ENCODE measurements around the gene MAP4K3. TPM values are rescaled to one million over a fixed set of nuclear protein-coding genes. Genes with fewer than 3 reads are reported as not detected.

MAP4K3 gene
- total and polyA plus RNA-seq, 2 of the 4 experiments (the other 2 are of a cell fraction), result 13.2 to 32.6 TPM

- dilution Hi-C loops (cut with HindIII; ENCODE audit: low sequenced_read_pairs, unreplicated experiment), result no loop called here
- H3K4ac ChIP-seq (ENCODE audit: low read depth, low read length), result no peak overlapping the region; the same call in 1 of the 2 replicates
- peaks cover 22% of the 10 kb centered on the region for H3K4me1 ChIP-seq (ENCODE audit: control insufficient read depth, insufficient read depth, low read length)
- no peak overlapping the region for H3K9ac ChIP-seq (ENCODE audit: low read depth, low read length)
- H3K4me2 ChIP-seq (ENCODE audit: low read depth, low read length), result peak overlapping the region; percentile 95
- no peak overlapping the region for H2AK9ac ChIP-seq (replicated peaks; ENCODE audit: low read depth, low read length, poor library complexity)
- H2AK5ac ChIP-seq (ENCODE audit: low read depth, low read length), result 0 out of 2 replicates have a peak overlapping the region, but pooled peaks have one; percentile 23
- ChIA-PET POLR2A (ENCODE audit: unreplicated experiment) (no interaction called here), CTCF (interaction anchor here (0.9 kb wide), 1 partner anchor 57 kb away, joined by 3 read pairs; no protein-coding TSS in a partner anchor)
- no peak overlapping the region for H3K56ac ChIP-seq (ENCODE audit: extremely low read depth, insufficient read depth, low read length)
- no CpG with 5 or more reads among the region's 1 CpG for WGBS, 2 experiments (ENCODE audit: extremely low coverage in 2 of 2, insufficient read length in 1 of 2)
- no peak overlapping the region for H2AFZ ChIP-seq (replicated peaks; ENCODE audit: low read length, poor library complexity)
- H4K5ac ChIP-seq (ENCODE audit: low read depth, low read length), result no peak overlapping the region; the same call in 1 of the 2 replicates
- no peak overlapping the region for H3K27ac ChIP-seq (ENCODE audit: insufficient read depth, low read length)
- peak overlapping the region; percentile 41; the same call in 1 of the 2 replicates for H3K14ac ChIP-seq (replicated peaks; ENCODE audit: low read depth, low read length)
- no TSS peak for BruUV-seq (replicated peaks)
- no peaks in the 10 kb centered on the region for H3K36me3 ChIP-seq (ENCODE audit: control insufficient read depth, insufficient read depth, low read length)
- H3K23ac ChIP-seq (ENCODE audit: low read depth, low read length), result peak overlapping the region; percentile 46
- ATAC-seq (ENCODE audit: low read depth) (no peak), DNase-seq (peak; percentile 18)
- H3K18ac ChIP-seq (ENCODE audit: low read depth, low read length), result no peak overlapping the region
- H3K79me1 ChIP-seq (ENCODE audit: low read depth in 1 of 2, low read length in 2 of 2), result peaks cover 10 to 63% of the 10 kb centered on the region in 2 experiments
- H3K9me3 ChIP-seq (ENCODE audit: control insufficient read depth, insufficient read depth, low read length), result no peaks in the 10 kb centered on the region
- H4K8ac ChIP-seq (ENCODE audit: low read depth in 2 of 2, low read length in 2 of 2), result no peak overlapping the region
- H2BK15ac ChIP-seq (ENCODE audit: low read depth, low read length), result no peak overlapping the region
- intact Hi-C loops (cut with micrococcal nuclease), result loop anchor here (5.0 to 10.0 kb wide), 2 partner anchors 37 to 130 kb away; no protein-coding TSS in a partner anchor
- in situ Hi-C loops (cut with MboI; ENCODE audit: low sequenced_read_pairs), result no loop called here
- H3K27me3 ChIP-seq (ENCODE audit: control insufficient read depth, insufficient read depth, low read length), result no peaks in the 10 kb centered on the region
- H2BK20ac ChIP-seq (ENCODE audit: low read depth, low read length), result no peak overlapping the region
- TF ChIP-seq POLR2A (IDR thresholded peaks at IDR 0.05; ENCODE audit: low read depth, low read length) (no peak), MAZ (IDR thresholded peaks at IDR 0.05; ENCODE audit: borderline replicate concordance, low read depth, low read length) (no peak), RFX5 (IDR thresholded peaks at IDR 0.05; ENCODE audit: low read depth, low read length) (no peak), BHLHE40 (IDR thresholded peaks at IDR 0.05; ENCODE audit: low read depth, low read length) (no peak)
- H3K9me1 ChIP-seq (ENCODE audit: insufficient read depth, low read length), result peaks cover 11% of the 10 kb centered on the region; the same call in 1 of the 2 replicates
- H3K4me3 ChIP-seq (ENCODE audit: insufficient read depth, low read depth, low read length), result peak overlapping the region; percentile 97
- no peak overlapping the region for H4K91ac ChIP-seq (ENCODE audit: insufficient read depth, low read depth, low read length)
- peak overlapping the region; percentile 94 for H2BK5ac ChIP-seq (ENCODE audit: low read depth, low read length, poor library complexity, severe bottlenecking)
- peaks cover 59% of the 10 kb centered on the region for H4K20me1 ChIP-seq (ENCODE audit: insufficient read depth, low read length)
- H2BK120ac ChIP-seq (ENCODE audit: low read depth, low read length), result no peak overlapping the region
Measured at GRCh38 chr2:39434233-39434897, 2.7 kb downstream of the MAP4K3 start.

All from IMR-90 (cell line).